HL-60 (cell line): ENCODE results near the gene TTN.

Experiments
- DNase-seq, 2 experiments: peaks; one replicate each; pipeline ENCODE4 v3.0.0-alpha.2; 2010 to 2020; ENCODE audit warnings: low read depth in 1 of 2, low spot score in 1 of 2
- H3K27ac ChIP-seq: fragments of 250-450 bp; sonication (Bioruptor Pico); replicated peaks from 2 replicates; pipeline ENCODE4 v1.5.1; 2020; ENCODE audit warnings: mild to moderate bottlenecking, moderate library complexity
- H3K27me3 ChIP-seq: fragments of 250-450 bp; sonication (Bioruptor Pico); 2 replicates; pipeline ENCODE4 v1.5.1; 2021; ENCODE audit warnings: mild to moderate bottlenecking, moderate library complexity; ENCODE audit not compliant: insufficient read depth, poor library complexity, severe bottlenecking
- H3K4me3 ChIP-seq: replicated peaks from 2 replicates; pipeline ENCODE4 v1.5.1; 2011; ENCODE audit warnings: mild to moderate bottlenecking, control low read depth, low read length; ENCODE audit not compliant: insufficient read depth
- CTCF ChIP-seq: IDR thresholded peaks from one replicate; pipeline ENCODE4 v1.5.1; 2011; ENCODE audit warnings: low read length, control low read depth, inconsistent platforms; ENCODE audit not compliant: insufficient read depth
- GABPA ChIP-seq: IDR thresholded peaks from 2 replicates; pipeline ENCODE4 v1.6.1; 2012; ENCODE audit warnings: low read depth
- POLR2AphosphoS5 ChIP-seq: IDR thresholded peaks from 2 replicates; pipeline ENCODE4 v1.6.1; 2012; ENCODE audit warnings: low read depth
- REST ChIP-seq: IDR thresholded peaks from 2 replicates; pipeline ENCODE4 v1.6.1; 2012; ENCODE audit warnings: low read depth; ENCODE audit not compliant: insufficient replicate concordance
- SPI1 ChIP-seq: IDR thresholded peaks from 2 replicates; pipeline ENCODE4 v1.6.1; 2012; ENCODE audit warnings: low read depth, mild to moderate bottlenecking, borderline replicate concordance

The TTN gene

DNA sequence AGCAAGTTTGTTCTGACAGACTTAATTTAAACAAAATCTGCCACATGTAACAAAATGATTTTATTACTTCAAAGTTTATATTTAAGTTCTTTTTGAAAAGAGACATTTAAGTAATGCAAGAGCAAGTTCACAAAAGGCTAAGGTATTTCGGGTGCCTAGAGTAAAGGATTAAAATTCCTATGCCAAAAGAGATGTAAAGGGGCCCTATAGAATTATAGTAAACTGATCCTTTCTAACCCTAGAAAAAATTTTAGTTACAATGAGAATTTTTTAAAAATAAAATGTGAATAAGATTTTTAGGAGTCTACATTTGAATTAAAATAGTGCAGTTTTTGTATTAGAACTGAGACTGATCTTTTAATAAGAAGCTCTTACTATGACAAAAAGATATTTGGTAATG lies 179.8 kb downstream of the TTN start:
- no peak for TF ChIP-seq REST
- TF ChIP-seq SPI1 = no peak
- no peak for TF ChIP-seq GABPA
- no peak for TF ChIP-seq CTCF
- no peak for TF ChIP-seq POLR2AphosphoS5
- no peak overlapping the region for H3K4me3 ChIP-seq
- H3K27ac ChIP-seq = no peak overlapping the region
- no peak for DNase-seq
- H3K27me3 ChIP-seq = no peaks in the 10 kb centered on the region

- DNase-seq = no peak
- H3K27me3 ChIP-seq = no peaks in the 10 kb centered on the region
- H3K27ac ChIP-seq = no peak overlapping the region
- no peak for TF ChIP-seq GABPA
- TF ChIP-seq SPI1 = no peak
- TF ChIP-seq CTCF = no peak
- no peak for TF ChIP-seq POLR2AphosphoS5
- TF ChIP-seq REST = no peak
- H3K4me3 ChIP-seq = no peak overlapping the region
Measured at GRCh38 chr2:178615969-178616368, 191.3 kb downstream of the TTN start.

GRCh38 chr2:178602901-178603300 lies 204.3 kb downstream of the TTN start:
- Histone ChIP-seq H3K4me3 (no peak overlapping the region), H3K27me3 (no peaks in the 10 kb centered on the region), H3K27ac (no peak overlapping the region)
- TF ChIP-seq SPI1 (no peak), POLR2AphosphoS5 (no peak), CTCF (no peak), GABPA (no peak), REST (no peak)
- DNase-seq = no peak
